Testis (tissue), 3 donors: ENCODE data around the gene ZNF26. TPM values are rescaled to one million over a fixed set of nuclear protein-coding genes. Genes with fewer than 3 reads are reported as not detected.

Experiments
- DNase-seq: peaks from one replicate; pipeline ENCODE4 v3.0.0-alpha.2; 2019
- H3K27ac ChIP-seq, 2 donors: fragments of 200-600 bp; sonication (generic); one replicate each; pipeline ENCODE4 v1.5.1; 2019
- H3K27me3 ChIP-seq: fragments of 200-600 bp; sonication (generic); one replicate; pipeline ENCODE4 v1.5.1; 2019
- H3K36me3 ChIP-seq: fragments of 200-600 bp; sonication (generic); one replicate; pipeline ENCODE4 v1.5.1; 2017; ENCODE audit warnings: low read depth; ENCODE audit errors: missing control alignments
- H3K4me1 ChIP-seq: fragments of 200-600 bp; sonication (generic); one replicate; pipeline ENCODE4 v1.5.1; 2019
- H3K4me3 ChIP-seq, 2 donors: fragments of 200-600 bp; sonication (generic); one replicate each; pipeline ENCODE4 v1.5.1; 2017 to 2019
- H3K9me3 ChIP-seq: fragments of 200-600 bp; sonication (generic); one replicate; pipeline ENCODE4 v1.5.1; 2017
- POLR2A ChIP-seq: fragments of 450-650 bp; IDR thresholded peaks from one replicate; pipeline ENCODE4 v1.6.1; 2017; ENCODE audit warnings: antibody characterized with exemption, mild to moderate bottlenecking, moderate library complexity
- WGBS, 2 donors: methylation state at CpG; one replicate each; pipeline ENCODE4 v1.1.5; 2018; 5-methylcytosine and 5-hydroxymethylcytosine counted together
- intact Hi-C: fragments of 100-400 bp; cut with DNase I; formaldehyde crosslinking; loops from one replicate; pipeline ENCODE4 v1.15.1; 2023; ENCODE audit warnings: low total_unique reads
- polyA plus RNA-seq: library from polyadenylated mRNA; stranded (reverse); fragments of 350-450 nt; fragmentation: Illumina TruSeq; extraction: RNeasy Lipid Tissue Mini Kit (QIAGEN cat#74804); gene quantifications from one replicate; pipeline ENCODE4 v1.2.3, GENCODE V29; 2014; ENCODE audit warnings: low read depth, low replicate concordance; ENCODE audit not compliant: insufficient read depth
- total RNA-seq, 2 donors: library from RNA; depleted of rRNA; stranded (reverse); fragments of >200 nt; gene quantifications; one replicate each; pipeline ENCODE4 v1.2.3, GENCODE V29; 2016
- TF ChIP-seq, protein P1 (sequence below), 3 experiments: fragments of 450-650 bp in 2 of 3; fragments of 200-600 bp in 1 of 3; sonication (generic) in 1 of 3; IDR thresholded peaks; one replicate each; pipeline ENCODE4 v1.5.1; 2016 to 2019; ENCODE audit warnings: antibody characterized with exemption in 3 of 3, mild to moderate bottlenecking in 2 of 3, moderate library complexity in 1 of 3

Gene ZNF26
- total and polyA plus RNA-seq, 3 donors from 2014 or later, result 6.0 to 26.9 (median 24.2) TPM

DNA sequence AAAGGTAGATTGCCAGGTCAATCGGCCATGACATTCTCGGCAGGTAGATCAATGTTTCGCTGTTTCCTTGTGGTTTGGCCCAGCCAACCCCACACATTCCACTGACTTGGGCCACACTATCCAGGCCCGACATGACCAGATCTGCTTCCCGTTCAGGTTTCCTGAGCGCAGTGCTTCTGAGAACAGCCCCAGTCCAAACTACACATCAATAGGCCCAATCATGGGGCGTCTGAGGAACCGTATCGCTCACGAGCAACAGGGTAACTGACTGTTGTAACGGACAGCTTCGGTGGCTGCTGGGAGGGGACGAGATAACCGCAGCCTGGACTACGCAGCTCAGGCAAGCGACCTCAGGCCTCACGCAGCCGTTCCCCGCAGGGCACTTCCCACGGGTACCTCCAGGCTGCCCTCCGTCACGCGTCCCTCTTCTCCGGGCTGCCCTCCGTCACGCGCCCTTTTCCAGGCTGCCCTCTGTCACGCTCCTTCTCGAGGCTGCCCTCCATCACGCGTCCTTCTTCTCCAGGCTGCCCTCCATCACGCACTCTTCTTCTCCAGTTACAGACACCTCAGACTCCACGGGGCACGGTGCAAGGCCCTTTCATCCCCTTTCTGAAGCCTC lies 44.7 kb upstream of the ZNF26 start:
- no peak for DNase-seq
- no peaks in the 10 kb centered on the region for H3K27me3 ChIP-seq
- no peak overlapping the region for H3K4me3 ChIP-seq
- H3K27ac ChIP-seq, result no peak overlapping the region
- 94 to 99% methylated on average over 34 of the region's 34 CpGs for WGBS, 2 donors
- TF ChIP-seq, protein P1, sequence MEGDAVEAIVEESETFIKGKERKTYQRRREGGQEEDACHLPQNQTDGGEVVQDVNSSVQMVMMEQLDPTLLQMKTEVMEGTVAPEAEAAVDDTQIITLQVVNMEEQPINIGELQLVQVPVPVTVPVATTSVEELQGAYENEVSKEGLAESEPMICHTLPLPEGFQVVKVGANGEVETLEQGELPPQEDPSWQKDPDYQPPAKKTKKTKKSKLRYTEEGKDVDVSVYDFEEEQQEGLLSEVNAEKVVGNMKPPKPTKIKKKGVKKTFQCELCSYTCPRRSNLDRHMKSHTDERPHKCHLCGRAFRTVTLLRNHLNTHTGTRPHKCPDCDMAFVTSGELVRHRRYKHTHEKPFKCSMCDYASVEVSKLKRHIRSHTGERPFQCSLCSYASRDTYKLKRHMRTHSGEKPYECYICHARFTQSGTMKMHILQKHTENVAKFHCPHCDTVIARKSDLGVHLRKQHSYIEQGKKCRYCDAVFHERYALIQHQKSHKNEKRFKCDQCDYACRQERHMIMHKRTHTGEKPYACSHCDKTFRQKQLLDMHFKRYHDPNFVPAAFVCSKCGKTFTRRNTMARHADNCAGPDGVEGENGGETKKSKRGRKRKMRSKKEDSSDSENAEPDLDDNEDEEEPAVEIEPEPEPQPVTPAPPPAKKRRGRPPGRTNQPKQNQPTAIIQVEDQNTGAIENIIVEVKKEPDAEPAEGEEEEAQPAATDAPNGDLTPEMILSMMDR (IDR thresholded peaks at IDR 0.05), result no peak
- no peak for TF ChIP-seq POLR2A
- no peaks in the 10 kb centered on the region for H3K36me3 ChIP-seq
- intact Hi-C loops, result no loop called here
- no peaks in the 10 kb centered on the region for H3K9me3 ChIP-seq
- no peaks in the 10 kb centered on the region for H3K4me1 ChIP-seq

GRCh38 chr12:132942611-132943010 lies 43.6 kb upstream of the ZNF26 start:
- no peaks in the 10 kb centered on the region for H3K9me3 ChIP-seq
- DNase-seq, result no peak
- WGBS, 2 donors, result 97% methylated on average over 9 to 13 of the region's 13 CpGs
- no peaks in the 10 kb centered on the region for H3K27me3 ChIP-seq
- no peaks in the 10 kb centered on the region for H3K36me3 ChIP-seq
- H3K4me1 ChIP-seq, result no peaks in the 10 kb centered on the region
- no peak overlapping the region for H3K27ac ChIP-seq
- intact Hi-C loops, result no loop called here
- TF ChIP-seq, protein P1 (IDR thresholded peaks at IDR 0.05), result no peak
- no peak for TF ChIP-seq POLR2A
- H3K4me3 ChIP-seq, result no peak overlapping the region

DNA sequence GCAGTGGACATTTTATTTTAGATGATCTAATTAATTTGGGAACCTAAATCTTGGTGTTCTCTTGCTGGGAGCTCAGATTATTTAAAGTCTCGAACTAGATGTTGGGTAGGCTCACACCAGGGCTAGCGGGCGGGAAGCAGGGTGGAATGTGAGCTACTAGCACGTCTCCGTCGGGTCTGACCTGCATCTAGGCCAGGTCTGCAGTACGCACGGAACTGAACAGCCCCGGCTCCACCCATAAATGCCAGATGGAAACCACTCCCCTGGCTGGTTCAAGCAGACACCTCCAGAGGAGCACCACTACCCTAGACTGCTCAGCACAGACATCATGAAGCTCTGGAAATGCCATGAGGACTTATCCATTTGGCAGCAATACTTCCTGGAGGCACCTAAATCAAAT lies 40.4 kb upstream of the ZNF26 start:
- WGBS, 2 donors, result 97% methylated on average over 6 to 9 of the region's 9 CpGs
- H3K4me3 ChIP-seq, result no peak overlapping the region
- no peaks in the 10 kb centered on the region for H3K4me1 ChIP-seq
- no peaks in the 10 kb centered on the region for H3K27me3 ChIP-seq
- no peak for DNase-seq
- H3K27ac ChIP-seq, result no peak overlapping the region
- H3K9me3 ChIP-seq, result no peaks in the 10 kb centered on the region
- H3K36me3 ChIP-seq, result no peaks in the 10 kb centered on the region
- intact Hi-C loops, result no loop called here
- TF ChIP-seq, protein P1 (IDR thresholded peaks at IDR 0.05), result no peak
- TF ChIP-seq POLR2A, result no peak

DNA sequence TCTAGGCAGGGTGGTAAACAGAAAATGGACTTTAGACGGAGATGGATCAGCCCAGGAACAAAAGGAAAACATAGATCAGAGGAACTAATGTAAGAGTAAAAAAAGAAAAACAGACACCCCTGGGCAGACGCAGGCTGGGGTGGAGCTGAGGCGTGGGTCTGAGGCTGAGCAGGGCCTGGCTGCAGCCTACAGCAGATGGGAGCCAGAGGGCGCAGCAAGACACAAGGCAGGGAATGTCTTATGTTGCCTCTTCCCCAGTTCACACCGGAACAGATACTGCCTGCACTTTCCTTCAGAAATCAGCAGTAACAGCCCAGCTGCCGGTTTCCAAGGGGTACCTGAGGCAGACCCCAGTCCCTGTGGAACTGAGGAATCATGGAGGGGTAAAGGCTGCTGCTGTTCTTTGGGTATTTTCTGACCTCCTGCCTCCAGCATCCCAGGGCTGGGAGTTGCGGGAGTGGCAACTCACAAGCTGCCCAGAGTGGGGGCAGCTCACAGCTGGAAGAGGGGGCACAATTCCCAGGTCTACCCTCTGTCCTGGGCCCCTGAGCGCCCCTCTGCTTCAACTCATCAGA lies 39.8 kb upstream of the ZNF26 start:
- Histone ChIP-seq H3K27me3 (no peaks in the 10 kb centered on the region), H3K27ac (no peak overlapping the region), H3K4me1 (no peaks in the 10 kb centered on the region), H3K36me3 (no peaks in the 10 kb centered on the region), H3K9me3 (no peaks in the 10 kb centered on the region), H3K4me3 (no peak overlapping the region)
- TF ChIP-seq, protein P1 (IDR thresholded peaks at IDR 0.05), result no peak
- TF ChIP-seq POLR2A, result no peak
- intact Hi-C loops, result no loop called here
- DNase-seq, result no peak
- 89 to 92% methylated on average over 7 to 8 of the region's 8 CpGs for WGBS, 2 donors
